SKM-1 (cell line): ENCODE results near the gene DAZAP1.

ENCODE experiments used
- DNase-seq: peaks from one replicate; lab custom pipeline; 2025; ENCODE audit not compliant: unreplicated experiment; lab: John Stamatoyannopoulos, UW

Gene DAZAP1

DNA sequence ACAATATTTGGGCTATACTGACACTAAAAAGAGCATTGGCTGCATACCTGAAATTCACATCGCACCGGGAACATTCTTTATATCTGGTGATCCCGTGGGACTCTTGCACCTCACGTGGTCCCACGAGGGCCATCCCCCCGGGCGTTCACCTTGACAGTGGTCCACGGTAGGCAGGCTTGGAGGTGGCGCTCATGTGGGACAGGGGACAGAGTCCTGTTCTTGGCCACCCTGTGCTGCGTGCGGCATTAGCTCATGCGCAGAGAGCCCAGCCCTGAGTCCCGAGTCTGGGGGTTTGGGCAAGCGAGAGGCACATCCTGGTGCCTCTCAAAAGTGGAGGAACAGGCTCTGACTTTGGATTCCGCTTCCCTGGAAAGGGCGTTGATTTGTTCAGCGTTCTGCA lies 13.5 kb upstream of the DAZAP1 start:
- no peak for DNase-seq

DNA sequence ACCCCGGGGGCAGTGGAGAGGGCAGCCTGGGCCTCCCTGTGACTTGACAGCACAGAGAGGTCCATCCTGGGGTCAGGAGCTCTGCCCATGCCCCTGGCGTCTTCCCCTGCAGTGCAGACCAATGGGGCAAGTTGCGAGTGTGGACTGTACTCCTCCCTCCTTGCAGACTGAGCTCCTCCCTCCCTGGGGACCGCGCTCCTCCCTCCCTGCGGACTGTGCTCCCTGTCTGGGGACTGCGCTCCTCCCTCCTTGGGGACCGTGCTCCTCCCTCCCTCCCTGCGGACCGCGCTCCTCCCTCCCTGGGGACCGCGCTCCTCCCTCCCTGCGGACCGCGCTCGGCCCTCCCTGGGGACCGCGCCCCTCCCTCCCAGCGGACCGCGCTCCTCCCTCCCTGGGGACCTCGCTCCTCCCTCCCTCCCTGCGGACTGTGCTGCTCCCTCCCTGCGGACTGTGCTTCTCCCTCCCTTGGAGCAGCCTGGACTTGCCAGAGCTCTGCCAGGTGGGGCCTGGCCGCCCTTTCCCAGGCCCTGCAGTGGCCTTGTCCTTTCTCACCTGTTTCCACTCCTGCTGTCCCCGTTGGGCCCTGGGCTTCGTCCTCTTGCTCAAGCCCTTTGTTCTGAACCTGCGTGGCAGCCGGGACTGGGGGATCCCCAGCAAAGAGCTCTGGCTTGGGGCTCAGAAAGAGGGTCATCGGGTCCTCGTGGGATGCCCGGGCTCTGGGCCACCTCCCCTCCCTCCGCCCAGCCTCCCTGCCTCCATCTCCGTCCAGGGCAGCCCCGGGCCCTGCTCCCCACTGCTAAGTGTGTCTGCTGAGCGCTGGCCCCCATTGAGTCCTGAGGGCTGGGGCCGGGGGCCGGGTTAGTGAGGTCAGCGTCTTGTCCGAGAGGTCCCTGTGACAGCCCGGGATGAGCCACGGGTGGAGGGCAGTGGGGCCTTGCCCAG lies 12.9 kb upstream of the DAZAP1 start:
- DNase-seq = no peak

DNA sequence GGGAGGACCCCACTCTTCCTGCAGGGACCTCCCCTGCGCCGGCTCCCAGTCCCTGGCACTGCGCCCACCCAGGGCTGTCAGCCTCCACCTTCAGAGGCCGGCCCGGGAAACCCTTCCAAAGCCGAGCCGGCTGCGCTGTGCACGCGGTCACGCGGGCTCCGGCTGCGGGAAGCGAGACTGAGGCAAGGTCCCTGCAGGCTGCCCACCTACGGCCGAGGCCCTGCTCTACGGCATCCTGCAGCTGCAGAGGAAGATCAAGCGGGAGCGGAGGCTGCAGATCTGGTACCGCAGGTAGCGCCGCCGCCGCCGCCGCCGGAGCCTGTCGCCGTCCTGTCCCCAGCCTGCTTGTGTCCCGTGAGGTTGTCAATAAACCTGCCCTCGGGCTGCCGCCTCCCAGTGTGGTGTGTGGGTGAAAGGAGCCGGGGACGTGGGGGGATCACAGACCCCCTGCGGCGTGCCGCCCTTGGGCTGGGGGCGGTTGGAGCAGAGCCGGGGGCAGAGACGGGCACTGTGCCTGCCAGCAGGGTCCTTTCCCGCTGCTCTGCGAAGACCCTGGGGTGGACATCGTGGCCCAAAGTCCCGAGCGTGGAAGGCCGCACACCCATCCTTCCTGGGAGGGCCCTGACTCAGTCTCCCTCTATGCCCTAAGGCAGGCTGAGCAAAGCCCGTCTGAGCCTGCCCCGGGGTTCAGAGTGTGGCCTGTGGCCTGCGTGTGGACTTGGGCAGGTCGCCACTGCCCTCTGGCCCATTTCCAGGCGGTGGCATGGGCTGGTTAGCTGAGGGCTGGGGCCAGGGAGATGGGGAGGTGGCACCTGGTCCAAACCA lies 12.0 kb upstream of the DAZAP1 start:
- DNase-seq = no peak

DNA sequence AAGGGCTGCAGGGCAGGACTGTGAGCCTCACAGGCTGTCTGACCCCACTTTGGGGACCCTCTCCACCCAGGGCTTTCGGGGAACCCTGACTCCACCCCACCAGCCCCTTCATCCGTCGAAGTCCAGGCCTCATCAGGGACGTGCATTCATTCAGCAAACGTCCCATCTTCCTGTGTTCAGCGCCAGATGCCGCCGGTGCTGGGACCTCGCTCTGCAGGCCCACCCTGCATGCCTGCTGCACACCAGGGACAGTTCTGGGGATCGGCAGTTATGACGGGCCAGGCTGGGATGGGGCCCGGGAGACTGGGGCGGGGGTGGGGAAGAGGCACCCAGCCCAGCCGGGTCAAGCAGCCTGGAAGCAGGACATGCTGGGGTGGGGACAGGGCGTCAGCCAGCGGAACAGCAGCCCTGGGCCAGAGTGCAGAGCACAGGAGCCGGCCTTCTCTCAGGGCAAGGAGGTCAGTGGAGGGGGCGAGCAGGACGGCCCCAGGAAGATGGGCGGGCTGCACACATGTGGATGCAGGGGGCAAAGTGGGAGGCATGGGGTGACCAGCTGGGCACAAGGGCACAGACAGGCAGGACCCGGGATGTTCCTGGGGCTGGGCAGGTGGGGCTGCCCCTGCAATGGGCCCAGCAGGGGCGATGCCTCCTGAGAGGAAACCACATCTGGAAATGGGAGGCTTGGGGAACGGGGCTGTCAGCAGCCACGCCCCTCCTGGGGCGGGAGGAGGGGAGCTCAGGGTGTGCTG lies 11.2 kb upstream of the DAZAP1 start:
- no peak for DNase-seq

DNA sequence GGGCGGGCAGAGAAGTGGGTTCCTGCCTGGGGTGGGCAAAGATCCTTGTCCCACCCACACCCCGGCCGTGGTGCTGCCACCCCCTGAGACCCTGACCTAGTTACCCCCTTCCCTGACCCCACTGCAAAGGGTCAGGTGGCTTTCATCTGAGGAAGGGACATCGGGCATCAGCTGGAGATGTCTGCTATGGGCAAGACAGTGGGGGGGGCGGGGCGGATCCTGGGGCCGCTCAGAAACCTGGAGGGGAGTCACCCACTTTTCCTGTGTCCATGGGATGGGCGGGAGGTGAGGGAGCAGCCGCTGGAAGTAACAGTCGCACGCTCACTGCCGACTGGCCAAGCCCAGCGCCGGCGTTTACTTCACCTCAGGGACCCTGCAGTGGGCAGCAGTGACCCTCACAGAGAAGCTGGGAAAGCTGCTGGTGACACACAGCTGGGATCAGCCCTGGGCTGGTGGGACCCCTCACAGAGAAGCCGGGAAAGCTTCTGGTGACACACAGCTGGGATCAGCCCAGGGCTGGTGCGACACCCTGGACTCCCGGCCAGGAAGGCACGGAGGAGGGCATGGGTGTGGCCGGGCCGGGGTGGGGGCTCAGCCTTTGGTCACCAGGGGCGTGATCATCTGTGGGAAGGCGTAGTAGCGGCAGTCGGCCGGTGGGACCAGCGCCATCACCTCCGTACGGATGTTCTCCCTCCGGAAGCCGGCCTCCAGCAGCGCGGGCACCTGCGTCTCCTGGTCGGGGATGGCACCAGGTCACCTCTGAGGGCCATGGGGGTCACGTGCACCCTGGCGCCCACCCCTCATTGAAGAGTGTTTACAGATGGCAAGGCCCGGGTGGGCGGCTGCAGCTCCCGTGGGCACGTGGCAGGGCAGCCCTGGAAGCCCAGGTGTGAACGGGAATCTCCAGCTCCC lies 10.4 kb upstream of the DAZAP1 start:
- DNase-seq = no peak

DNA sequence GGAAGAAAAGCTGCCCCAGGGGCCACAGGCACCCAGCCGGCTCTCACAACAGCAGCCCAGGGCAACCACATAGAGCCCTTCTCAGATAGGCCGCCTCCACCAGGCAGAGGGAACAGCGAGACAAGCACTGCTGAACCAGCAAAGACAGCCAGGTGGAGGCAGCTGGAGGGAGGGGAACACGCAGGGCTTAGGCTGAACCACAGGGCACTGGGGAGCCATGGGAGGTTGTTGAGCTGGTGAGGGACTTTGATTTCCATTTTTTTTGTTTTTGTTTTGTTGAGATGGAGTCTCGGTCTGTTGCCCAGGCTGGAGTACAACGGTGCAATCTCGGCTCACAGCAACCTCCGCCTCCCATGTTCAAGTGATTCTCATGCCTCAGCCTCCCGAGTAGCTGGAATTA lies 9.5 kb upstream of the DAZAP1 start:
- no peak for DNase-seq

DNA sequence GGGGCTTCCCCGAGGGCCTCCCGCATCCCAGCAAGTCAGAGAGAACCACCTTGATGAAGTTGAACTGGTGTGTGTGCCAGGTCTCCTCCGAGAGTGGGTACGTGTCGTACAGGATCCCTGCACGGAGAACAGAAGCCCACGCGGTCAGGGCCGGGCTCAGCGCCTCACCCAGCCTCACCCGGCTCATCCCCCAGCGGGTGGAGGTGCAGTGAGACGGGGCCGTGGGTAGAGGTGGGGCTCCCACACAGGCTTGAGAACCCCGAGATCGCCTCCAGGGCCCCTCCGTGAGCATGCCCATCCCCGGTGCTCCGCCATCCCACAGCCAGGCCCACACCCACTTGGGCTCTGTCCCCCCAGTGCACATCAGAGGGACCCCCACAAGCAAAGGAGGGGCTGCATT lies 8.3 kb upstream of the DAZAP1 start:
- no peak for DNase-seq

DNA sequence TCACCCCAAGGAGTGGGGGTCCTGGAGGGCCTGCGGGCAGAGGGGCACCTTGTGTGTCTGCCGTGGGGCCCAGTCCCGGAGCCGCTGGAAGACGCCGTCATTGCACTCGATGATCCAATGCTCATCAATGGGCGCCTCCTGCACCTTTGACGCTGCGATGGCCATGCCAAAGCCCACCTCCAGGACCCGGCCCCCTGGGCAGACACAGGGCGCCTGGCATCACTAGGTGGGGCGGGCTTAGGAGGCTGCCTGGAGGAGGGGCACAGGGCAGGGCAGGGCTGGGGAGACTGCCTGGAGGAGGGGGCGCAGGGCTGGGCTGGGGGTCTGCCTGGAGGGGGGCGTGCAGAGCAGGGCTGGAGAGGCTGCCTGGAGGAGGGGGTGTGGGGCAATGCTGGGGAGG lies 7.6 kb upstream of the DAZAP1 start:
- DNase-seq = no peak

DNA sequence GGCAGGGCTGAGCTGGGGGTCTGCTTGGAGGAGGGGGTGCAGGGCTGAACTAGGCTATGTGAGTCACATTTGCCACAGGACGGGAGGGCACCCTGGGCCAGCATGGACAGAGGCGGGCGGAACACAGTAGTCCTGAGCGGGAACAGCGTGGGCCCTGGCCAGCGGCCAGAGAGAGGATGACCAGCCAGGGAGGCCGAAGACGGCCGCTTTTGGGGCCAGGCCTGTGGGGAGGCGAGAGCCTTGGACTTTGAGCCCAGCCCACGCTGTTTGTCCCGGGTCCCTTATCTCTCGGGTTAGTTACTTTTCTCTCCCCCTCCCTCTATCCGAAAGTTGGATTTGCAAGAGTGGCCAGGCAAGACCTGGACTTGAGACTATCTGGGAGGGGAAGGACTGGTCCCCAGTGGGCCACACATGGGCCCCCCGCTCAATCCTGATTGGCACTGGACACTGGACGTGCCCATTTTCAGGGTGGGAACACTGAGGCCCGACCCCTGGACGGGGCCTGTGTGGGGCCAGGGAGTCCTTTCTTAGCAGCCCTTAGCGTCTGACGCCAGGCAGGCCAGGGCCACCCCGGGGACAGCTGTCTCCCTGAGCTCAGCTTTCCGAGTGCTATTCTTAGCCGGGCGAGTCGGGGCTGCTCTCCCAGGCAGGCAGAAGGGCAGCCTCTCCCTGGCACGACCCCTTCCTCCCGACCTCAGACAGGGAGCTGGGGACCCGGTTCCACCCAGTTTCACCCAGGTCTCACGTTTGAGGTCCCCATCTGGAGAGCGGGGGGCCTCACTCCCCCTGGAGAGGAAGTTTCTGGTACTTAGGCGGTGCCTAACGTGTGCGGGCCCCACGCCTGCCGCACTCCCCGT lies 6.9 kb upstream of the DAZAP1 start:
- no peak for DNase-seq

DNA sequence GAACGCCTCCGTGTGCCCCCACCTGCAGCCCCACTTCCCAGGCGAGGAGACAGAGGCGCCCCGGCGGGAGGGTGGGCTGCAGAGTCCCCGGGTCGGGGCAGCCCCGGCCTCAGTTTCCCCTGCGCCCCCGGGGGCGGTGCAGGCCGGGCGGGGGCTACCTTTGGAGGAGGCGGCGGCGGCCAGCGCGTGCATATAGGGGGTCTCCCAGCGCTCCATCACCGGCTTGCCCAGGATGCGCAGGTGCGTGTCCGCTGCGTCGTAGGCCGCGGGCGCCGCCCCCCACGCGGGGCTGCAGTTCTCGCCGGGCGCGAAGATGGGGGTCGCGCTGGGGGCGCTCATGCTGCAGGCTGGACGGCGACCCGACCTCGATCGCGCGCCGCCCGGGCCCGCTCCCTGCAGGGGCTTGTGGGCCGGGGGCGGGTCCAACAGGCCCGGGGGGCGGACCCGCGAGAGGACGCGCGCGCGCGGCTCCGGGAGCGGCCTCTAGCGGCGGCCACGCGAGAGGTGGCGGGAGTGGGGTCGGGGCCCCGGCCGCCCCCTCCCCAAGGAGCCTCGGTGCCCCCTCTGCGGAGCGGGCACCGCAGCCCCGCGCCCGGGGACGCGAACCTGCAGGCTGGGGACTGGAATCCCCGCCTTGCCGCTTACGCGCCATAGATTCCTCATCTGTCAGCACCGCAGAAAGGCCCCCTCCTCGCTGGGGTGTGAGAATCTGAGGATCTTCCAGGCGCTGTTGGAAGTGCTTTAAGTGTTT lies 6.1 kb upstream of the DAZAP1 start, which contains the start of gene GAMT:
Gene GAMT, minus strand, starts transcription at position 405 of the 751 bp plus-strand sequence. Its CDS starts 66 bp downstream, at position 339.
- DNase-seq = no peak

DNA sequence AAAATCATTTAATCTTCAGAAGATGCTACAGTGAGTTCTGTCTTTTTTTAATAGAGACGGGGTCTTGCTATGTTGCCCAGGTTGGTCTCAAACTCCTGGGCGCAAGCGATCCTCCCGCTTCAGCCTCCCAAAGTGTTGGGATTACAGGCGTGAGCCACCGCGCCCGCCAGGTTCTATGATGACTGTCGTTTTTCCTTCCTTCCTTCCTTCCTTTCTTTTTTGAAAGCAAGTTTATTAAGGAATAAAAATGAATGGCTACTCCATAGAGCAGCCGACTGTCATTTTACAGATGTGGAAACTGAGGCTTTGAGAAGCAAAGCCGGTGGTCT lies 5.5 kb upstream of the DAZAP1 start:
- DNase-seq = no peak

DNA sequence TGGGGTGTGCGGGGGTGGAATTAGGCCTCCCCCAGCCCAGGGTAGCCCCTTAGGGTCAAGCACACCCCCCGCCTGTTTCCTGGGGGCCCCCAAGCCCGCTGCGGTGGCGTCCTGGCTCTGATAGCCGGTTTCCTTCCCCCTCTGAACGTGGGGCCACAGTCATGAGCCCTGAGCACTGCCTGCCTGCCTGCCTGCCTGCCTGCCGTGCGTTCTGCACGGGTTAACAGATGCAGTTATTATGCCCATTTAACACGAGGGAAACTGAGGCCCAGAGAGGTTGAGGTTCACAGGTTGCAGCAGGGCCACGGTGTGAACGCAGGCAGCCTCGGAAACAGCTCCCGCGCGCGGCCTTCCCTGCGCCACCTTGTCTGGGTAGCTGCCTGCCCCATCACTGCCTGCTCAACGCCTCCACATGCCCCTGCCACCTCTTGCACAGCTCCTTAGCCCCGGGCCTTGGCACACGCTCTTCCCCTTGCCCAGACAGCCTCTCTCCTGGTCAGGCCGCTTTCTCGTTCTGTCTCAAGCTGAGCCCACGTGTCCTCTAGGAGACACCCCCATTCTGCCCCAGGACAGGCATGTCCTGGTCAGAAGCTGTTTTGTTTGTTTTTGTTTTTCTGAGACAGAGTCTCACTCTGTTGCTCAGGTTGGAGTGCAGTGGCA lies 4.8 kb upstream of the DAZAP1 start:
- DNase-seq = no peak

DNA sequence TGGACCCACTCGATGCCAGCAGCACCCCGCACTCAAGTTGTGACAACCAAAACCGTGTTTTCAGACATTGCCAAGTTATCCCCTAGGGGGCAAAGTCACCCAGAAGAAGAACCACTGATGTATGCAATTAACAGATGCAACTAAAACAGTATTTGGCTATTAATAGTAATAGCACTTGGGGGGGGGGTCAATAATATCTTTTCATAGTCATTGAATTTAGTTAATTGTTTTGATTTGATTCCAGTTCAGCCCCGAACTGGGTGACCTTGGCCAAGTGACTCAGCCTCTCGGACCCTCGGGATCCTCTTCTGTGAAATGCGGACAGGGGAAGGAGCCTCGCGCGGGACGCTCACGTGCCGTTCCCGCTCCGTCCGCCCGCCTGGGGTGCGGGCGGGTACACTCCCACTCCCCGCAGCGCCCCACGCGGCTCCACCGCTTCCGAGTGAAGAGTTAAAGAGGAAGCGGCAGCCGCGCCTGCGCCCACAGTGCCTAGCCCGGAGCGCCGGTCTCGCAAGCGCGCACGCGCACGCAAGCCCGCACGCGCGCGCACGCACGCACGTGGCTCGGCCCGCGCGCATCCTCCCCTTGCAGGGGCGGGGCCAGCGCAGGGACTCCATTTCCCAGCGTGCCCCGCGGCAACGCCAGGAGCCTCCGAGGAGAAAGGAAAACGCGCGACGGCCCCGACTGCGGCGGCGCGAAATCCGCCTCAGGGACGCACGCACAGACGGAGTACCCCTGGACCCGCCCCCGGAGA lies 435 bp upstream of the DAZAP1 start:
- peak; percentile 88 for DNase-seq

DNA sequence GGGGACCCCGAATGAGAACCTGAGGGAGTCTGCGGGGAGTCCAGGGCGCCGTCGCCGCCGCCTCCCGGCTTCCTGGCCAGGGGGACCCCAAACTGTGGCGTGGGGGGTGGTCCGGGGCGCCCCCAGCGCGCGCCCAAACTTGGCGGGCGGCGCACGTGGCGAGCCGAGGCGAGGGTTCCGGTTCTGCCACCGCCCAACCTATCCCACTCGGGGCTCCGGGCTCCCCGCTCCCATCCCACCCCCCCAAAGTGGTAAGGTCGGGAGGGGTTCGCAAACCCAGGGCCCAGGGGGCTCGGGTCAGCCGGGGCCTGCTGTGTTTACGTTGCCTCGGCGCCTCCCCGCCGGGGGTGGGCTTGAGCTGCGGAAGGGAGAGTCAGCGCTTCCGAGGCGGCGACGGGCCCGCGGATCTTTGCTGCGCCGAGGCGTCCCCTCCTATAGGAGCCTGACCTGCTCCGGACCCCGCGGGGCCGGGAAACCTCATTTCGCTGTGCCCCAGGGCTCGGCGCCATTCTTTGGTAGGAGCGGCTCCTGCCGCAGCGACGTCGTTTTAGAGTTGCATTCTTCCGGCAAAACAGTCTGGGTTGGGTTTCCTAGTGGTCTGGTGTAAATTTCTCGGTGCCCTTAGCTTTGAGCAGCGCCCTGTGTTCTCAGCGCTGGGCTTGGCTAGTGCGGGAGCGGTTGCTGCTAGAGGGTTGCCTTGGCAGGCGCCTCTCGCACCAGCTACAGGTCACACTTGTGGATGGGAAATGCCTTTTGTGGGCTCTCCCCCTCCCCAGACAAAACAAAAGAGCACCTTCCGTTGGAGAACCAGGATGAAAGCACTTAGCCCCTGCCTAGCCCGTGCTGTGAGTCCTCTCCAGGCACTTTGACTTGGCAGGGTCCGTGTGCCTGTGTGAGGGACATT lies 1.2 kb downstream of the DAZAP1 start:
- no peak for DNase-seq

DNA sequence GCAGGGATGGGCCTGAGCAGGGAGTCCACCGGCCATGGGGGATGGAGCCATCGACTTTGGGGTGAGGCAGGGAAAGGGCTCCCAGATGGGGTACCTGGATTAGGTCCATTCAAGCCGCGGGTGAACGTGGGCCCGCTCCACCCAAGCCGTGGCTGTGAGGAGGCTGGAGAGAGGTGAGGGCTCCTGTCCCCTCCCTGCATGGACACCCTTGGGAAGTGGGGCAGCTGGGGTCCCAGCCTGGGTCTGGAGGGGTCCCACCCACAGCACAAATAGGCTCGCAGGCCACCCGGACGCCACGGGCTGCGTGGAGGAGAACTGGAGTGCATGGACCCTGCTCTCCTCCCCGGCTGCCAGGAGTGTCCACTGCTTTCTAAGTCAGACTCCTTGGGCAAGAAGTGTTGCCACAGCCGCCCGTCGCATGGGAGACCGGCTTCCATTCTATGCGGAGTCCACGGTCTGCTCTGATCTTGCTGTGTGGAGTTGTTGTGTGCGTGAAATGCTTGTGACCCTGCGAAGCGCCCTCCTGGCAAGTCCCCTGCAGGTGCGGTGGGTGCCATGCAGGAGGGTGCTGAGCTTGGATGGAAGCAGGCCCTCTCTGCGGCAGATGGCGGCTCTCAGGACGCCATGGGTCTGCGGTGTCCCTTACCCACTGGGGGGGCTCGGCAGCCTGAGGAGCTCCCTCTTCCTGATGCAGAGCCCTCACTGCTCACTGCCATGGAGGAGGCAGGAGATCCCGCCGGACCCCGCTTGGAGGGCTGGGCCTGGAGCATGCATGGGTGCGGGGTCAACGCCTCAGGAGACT lies 2.0 kb downstream of the DAZAP1 start:
- DNase-seq = no peak
